ENCODE measurements around the gene FMN2.

Gene FMN2

DNA sequence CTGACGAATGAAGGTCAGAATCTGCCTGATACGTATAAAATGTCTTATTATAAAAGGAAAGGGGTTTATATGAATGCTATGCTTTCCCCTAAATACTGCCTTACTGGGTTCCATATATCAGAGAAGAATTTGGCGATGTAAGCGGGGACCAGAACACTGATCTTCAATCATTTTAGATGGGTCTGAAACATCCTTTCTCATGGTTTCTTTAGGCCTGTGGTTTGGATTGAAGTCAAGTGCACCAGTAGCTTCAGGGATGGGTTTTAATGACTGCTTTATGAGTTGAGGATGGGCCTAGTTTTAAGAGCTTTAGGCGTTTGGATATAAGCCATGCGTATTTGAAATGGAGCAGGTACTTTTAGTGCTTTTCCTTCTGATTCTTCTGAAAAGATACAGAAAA, 6.9 kb downstream of the FMN2 start:
- DNase-seq (ENCODE audit: low read depth in 2 of 2) = no peak

DNA sequence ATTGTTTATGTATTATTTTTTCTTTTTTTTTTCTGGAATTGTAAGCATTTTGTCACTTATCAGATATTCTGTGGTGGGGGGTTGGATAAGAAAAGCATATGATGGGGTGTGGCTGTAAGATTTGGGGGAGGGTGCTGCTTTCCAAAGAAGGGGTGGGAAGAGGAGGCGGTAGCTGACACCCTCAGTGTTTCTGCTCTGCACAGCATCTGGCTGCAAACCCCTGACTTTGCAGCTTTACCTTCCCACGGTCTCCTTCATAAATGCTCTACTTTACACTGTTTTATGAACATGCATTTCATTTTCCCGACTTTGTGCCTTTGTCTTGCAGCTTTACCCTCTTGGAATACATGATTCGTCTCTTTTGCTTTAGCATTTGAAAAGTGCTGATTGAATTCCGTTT, 7.6 kb downstream of the FMN2 start:
- DNase-seq (ENCODE audit: low read depth in 2 of 2) = no peak

DNA sequence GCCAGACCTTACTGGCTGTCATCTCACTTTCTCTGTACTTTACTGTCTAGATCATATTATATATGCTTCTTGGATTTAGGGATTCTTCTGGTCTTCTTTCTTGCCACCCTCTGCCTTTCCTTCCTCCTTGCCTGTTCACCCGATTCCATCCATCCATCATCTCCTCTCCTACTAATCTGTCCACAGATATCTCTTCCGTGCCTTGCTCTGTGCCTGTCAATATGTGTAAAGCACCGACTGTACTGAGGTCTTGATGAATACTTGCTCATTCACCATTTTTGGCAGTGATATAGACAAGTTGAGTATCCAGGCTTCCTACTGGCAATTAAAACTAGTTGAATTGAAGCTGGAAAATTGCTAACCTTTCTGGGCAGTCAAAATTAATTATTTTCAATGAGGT, 8.1 kb downstream of the FMN2 start:
- DNase-seq (ENCODE audit: low read depth in 2 of 2) = no peak

DNA sequence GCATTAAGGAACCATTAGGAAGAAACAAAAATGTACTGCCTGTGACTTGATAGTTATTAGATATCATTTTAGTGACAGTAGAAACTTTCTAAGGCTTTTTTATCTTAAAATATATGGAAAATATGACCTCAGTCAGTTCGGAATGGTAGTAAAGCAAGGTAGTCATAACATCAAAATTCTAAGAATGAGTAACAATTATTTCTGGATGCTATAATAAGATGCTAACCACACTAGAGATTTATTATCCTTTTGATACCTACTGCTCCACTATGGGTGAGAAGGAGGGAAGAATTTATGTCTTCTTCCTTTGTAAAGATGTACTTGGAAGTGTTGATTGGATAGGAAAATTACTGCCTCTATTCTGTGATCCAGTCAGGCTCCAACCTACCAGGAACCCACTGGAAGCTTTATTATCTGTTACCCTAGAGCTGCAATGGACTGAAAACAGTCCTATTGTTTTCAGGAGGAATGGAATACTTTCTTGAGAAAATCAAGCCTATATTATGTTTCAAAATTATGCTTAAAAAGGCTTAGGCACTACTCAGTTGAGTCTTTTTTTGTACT, 8.8 kb downstream of the FMN2 start:
- no peak for DNase-seq (ENCODE audit: low read depth in 2 of 2)

DNA sequence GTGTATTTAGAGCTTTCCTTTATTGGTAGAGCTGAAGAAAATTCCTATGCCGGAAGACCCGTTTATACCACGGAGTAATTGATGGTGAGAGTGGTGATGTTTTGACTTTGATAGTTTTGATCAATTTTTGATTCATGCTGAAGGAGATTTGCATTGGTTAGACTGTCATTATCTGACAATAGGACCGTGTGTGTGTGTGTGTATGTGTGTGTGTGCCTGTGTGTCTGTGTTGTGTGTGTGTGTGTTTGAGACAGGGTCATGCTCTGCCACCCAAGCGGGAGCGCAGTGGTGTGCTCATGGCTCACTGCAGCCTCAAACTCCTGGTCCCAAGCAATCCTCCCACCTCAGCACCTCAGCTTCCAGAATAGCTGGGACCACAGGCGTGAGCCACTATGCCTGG, 9.6 kb downstream of the FMN2 start:
- DNase-seq (ENCODE audit: low read depth in 2 of 2) = no peak

DNA sequence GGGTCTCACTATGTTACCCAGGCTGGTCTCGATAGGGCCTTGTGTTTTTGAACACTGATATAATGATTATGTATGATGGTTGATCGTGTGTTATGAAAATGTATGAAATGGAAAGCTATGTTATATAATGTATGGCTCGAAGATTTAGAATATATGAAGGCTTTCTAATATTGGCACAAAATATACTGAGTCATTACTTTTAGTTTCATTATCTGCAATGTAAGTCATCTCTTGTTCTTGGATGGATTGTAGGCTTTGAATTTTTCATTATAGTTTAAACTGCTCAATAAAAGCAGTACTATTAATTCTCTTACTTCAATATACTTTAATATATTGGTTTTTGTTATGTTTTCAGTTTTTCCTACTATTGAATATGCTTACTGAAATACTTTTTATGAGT, 10.1 kb downstream of the FMN2 start:
- DNase-seq (ENCODE audit: low read depth in 2 of 2) = no peak

DNA sequence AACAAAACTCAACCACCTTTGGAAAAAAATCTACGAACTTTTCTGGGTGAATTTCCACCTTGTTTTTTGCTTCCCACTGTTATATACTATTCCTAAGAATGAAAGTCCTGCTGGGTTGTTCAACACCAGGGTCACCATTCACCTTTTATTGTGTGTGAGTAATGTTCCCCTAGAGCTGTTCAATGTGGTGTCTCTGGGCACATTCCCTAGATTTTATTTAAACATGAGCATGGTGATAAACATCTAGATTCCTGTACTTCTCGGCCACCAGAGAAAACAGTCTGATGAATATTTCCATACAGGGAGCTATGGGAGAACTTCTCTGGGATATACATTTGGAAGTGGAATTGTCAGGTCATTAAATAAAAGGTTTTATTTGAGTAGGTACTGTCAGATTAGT, 13.0 kb downstream of the FMN2 start:
- no peak for DNase-seq (ENCODE audit: low read depth in 2 of 2)

DNA sequence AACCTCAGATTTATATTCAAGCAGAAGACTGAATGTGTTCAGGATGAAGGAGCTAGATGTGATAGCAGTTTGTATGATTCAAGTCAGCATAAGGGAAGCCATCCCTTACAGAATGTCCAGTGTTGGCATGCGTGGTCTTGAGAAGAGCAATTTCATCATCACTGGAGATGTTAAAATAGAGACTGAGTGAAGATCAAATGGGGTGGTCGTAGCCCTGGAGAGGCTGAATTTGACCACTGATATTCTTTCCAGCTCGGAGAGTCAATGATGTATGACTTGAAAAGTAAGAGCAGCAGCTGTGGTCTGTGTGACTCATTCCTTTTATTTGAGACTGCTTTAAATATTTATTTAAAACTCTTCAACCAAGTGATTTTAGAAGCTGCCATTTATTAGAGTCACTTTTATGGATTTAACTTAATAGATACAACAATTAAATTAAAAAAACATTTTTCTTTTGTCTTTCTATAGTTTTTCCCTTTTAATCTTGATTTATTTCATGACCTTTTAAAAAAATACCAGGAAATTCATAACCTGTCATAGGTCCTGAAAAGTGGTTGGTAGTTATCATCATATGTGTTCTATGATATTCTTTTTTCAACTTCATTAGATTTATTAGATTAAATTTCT, 15.5 kb downstream of the FMN2 start:
- DNase-seq (ENCODE audit: low read depth in 2 of 2) = no peak

DNA sequence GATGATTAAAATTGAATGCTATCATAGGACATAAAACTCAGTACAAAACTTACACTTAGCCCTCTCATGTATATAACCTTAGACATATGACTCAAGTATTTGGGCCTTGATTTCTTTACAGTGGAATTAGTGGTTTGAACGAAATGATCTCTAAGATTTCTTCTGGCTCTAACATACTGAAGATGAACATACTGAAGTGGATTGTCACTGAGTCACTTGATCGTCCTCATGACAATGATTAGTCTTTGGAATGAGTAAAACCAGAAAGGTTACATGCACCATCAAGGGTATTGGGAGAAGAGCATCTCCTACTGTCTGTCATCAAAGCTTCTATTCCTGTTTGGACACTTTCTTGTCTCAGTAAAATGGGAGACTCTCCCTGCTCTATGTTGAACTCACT, 17.4 kb downstream of the FMN2 start:
- DNase-seq (ENCODE audit: low read depth in 2 of 2) = no peak

DNA sequence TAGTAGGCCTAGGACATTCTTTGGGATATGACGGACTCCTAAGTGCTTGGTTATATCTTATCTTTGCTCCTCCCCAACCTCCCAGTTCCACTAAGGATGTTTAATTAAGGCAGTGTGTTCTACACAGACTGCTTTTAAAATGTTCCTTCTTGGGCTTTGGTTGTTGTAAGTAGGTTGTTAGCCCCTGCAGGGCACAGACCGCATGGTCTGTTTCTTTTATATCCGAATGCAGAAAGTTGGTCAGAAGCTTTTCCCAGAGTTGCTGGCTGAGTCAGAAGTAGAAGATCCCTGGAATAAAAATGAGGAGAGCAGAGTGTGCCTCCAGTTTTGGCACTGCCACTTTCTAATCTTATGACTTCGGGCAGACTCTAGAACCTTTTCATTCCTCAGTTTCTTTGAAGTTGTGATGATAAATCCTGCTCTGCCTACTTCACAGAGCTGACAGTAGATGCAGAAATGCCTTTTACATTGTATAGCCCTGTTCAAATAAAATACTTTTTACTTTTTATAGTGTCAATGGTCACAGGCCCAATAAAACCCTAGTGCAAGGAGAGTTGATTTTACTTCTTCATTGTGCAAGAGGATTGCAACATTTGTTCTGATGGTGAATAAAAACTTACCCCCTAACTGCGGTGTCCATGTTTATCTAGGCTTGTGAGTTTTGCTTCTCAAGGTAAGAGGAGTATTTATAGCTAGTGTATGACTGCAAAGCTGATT, 18.4 kb downstream of the FMN2 start:
- DNase-seq (ENCODE audit: low read depth in 2 of 2) = no peak

DNA sequence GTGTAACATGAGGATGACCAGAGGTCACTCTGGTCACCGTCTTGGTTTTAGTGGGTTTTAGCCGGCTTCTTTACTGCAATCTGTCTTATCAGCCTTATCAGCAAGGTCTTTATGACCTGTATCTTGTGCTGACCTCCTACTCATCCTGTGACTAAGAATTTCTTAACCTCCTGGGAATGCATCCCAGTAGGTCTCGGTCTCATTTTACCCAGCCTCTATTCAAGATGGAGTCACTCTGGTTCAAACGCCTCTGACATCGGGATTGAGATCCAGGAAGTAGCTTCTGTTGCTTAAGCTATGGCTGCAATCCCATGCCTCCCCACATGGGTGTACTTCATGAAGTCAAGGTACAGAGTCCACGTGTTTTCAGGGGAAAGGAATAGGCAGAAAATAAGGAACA, 19.9 kb downstream of the FMN2 start:
- DNase-seq (ENCODE audit: low read depth in 2 of 2) = no peak

DNA sequence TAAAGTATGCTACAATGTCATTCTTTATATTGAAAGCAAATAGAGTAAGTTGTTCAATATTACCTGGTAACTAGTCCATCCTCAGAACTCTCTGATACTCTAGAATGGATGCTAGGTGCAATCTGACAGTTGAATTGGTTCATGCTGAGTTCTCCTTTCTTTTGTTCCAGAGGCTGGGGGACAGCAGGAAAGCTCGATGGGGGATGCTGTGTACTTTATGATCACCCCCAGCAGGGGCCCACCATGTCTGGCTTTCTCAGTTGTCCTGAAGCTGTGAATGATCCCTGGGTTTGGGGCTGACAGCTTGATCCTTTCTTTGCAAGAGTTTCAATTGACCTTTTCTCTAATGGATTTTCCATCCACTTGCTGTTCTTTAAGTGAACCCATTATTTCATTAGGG, 22.5 kb downstream of the FMN2 start:
- DNase-seq (ENCODE audit: low read depth in 2 of 2) = no peak

DNA sequence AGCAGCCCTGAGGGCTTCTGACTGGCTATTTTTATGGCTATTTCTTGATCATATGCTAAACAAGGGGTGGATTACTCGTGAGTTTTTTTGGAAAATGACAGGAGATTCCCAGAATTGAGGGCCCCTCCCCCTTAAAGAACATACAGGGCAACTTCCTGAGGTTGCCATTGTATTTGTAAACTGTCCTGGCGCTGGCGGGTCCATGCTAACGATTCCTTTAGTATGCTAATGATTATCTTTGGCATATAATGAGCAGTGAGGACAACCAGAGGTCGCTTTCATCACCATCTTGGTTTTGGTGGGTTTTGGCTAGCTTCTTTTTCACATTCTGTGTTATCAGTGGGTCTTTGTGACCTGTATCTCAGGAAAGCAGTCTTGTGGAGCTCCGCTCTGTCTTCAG, 24.1 kb downstream of the FMN2 start:
- no peak for DNase-seq (ENCODE audit: low read depth in 2 of 2)

DNA sequence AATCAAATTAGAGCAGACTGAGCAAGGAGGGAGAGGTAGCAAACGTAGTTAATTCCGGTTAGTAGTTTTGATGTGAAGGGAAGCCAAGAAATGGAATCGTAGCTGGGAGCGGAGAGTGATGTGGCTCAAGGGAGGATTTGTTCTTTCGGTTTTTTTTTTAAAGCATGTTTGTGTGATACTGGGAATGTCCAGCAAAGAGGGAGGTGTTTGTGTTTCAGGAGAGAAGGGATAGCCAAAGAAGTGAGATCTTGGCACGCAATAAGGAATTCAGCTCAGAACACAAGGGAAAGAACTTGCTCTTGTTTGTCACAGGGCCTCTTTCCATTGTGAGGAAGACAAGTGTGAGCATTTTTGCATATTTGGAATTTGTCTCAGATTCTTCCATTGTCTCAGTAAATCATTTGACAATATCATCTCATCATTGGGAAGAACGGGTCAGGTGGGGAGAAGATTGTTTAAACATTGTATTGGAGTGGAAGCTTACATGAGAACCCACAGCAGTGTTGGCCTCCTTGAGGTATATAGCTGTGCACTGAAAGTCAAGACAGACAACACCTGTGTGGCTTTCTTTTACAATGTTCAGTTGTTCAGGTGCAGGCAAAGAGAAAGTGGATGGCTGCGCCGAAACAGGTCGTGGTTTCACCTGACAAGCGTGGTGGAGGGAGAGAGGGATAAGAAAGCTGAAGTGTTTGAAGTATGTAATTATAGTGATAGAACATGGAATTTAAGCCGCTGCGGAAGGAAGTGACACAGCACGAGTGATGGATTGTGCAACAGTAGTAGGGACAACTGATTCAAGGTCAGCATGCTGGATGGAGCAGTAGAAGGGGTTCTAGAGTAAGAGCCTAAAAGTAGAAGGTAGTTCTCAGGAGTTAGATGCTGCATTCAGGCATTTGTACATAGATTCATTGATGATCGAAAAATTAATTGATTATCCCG, 25.4 kb downstream of the FMN2 start:
- DNase-seq (ENCODE audit: low read depth in 2 of 2) = no peak

DNA sequence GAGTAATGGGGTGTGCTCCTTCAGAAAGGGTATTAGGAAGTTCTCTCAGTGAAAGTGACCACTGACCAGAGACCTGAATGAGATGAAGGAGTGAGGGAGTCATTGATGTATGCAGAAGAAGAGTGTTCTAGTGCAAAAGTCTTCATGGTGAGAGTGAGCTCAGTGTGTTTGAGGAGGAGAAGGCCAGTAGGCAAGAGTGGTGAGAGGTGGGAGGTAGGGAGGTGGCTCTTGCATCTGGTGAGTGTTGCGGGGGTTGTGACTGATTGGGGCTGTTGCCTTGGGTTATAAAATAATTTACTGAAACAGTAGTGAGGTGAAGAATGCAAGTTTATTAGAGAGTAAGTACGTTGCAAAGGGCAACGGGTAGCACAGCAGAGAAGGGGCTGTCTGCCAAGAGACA, 26.2 kb downstream of the FMN2 start:
- DNase-seq (ENCODE audit: low read depth in 2 of 2) = no peak

DNA sequence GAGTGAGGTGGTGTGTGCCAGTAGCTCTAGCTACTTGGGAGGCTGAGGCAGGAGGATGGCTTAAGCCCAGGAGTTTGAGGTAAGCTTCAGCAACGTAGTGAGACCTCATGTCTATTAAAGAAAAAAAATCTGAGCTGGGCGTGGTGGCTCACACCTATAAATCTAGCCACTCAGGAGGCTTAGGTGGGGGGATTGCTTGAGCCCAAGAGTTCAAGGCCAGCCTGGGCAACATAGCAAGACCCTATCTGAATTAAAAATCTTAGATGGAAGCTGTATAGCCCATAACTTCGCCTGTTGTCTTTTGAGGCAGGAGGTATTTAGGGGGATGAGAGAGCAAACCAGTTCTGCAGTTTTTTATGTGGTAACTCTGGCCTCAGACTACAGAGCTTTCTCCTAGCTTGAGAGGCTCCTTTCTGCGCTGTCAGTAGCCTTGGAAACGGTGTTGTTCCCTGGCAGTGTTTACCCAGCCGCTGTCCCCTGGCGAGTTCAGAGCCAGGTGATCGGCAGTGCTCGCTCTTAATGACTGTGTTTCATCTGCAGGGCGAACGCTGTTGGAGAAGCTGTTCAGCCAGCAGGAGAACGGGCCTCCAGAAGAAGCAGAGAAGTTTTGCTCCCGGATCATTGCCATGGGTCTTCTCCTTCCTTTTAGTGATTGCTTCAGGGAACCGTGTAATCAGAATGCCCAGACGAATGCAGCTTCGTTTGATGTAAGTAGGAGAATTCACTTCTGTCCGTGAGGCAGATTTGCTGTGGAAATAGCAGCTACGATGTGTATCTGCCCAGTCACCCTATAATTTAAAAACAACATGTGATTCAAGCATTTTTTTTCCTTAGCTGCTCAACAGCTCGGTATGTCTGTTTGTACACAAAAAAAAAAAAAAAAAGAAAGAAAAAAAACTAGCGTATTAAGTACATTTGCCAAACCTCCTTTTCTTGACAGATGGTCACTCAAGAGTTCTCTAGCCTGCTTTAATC, 31.2 kb downstream of the FMN2 start:
- no peak for DNase-seq (ENCODE audit: low read depth in 2 of 2)

DNA sequence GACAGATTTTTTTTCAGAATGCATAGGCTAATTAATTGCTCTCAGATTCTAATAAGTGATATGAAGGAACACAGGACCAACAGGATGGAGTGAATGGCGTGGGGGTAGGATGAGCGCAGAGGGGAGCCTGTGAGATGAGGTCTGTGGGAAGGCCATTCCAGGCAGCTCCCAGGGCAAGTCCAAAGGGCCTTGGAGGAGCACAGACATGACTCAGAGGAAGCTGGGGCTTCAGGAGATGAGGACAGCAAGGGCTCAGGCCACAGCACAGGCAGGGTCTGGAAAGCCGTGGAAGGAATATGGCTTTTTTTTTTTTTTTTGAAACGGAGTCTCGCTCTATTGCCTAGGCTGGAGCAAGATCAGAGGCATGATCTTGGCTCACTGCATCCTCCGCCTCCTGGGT, 35.1 kb downstream of the FMN2 start:
- DNase-seq (ENCODE audit: low read depth in 2 of 2) = no peak

DNA sequence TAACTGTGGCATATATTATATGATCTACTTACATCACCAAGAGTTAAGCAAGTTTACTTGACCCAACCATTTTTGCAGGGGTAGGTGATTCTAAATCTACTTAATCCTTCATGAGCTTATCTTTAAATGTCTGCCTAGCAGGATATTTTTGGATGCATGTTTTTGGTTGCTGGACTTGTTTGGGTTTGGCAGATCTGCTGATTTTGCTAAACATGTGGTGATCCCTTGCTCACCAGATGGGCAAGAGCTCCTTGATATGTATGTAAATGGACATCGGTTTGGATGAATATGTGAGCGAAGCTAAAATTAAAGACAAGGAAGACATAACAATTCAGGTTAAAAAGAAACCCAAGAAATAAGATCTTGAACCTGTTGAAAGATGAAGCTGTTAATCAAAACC, 36.7 kb downstream of the FMN2 start:
- no peak for DNase-seq (ENCODE audit: low read depth in 2 of 2)

DNA sequence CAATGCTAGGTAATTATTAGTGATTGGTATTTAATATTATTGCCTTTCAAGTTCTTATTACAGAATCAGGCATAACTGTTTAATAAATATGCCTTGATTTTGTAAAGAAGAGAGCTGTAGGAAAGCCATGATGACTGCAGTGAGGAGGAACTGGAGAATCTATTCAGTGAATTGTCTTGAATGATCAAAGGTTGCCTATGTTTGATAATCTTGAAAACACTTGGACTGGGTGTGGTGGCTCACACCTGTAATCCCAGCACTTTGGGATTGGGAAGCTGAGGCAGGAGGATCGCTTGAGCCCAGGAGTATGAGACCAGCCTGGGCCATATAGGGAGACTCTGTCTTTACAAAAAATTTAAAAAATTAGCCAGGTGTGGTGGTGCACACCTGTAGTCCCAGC, 42.4 kb downstream of the FMN2 start:
- DNase-seq (ENCODE audit: low read depth in 2 of 2) = no peak

DNA sequence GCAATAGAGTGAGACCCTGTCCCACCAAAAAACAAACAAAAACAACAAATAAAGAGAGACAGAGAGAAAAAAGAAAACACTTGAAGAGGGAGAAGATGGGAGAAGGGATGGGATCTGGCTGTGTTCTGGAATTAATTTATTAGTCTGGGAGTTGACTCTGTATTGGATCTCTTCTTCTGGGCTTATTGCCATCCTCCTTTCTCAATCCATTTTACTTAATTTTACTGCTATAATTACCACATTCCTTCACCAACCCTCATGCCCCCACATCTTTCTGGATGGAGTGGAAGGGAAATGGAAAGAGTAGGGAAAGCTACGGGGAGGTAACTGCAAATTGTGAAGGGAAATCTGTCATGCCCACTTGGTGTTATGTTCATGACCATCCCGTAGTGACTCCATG, 42.9 kb downstream of the FMN2 start:
- no peak for DNase-seq (ENCODE audit: low read depth in 2 of 2)

DNA sequence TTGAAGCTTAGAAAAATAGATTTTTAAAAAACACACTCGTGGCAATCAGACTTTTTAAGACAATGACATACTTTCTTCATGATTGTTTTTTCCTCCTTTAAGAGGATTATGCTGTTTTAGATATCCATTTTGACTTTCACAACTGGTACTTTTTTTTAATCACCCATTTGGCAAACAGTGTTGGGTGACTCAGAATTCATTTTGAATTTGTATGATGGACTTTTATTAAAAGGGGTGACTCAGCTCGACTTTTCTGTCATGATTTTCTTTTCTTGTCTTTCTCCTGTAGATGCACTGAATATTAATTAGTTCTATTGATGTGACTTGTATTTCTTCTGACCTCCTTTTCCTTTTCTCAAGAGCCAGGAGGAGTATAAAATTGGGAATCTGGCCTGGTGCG, 44.7 kb downstream of the FMN2 start:
- no peak for DNase-seq (ENCODE audit: low read depth in 2 of 2)
